Measurements from ENCODE around the gene DDX52.

DDX52 gene

GRCh38 chr17:37567538-37567937, 75.7 kb downstream of the DDX52 start:
- TF ChIP-seq, protein P1, sequence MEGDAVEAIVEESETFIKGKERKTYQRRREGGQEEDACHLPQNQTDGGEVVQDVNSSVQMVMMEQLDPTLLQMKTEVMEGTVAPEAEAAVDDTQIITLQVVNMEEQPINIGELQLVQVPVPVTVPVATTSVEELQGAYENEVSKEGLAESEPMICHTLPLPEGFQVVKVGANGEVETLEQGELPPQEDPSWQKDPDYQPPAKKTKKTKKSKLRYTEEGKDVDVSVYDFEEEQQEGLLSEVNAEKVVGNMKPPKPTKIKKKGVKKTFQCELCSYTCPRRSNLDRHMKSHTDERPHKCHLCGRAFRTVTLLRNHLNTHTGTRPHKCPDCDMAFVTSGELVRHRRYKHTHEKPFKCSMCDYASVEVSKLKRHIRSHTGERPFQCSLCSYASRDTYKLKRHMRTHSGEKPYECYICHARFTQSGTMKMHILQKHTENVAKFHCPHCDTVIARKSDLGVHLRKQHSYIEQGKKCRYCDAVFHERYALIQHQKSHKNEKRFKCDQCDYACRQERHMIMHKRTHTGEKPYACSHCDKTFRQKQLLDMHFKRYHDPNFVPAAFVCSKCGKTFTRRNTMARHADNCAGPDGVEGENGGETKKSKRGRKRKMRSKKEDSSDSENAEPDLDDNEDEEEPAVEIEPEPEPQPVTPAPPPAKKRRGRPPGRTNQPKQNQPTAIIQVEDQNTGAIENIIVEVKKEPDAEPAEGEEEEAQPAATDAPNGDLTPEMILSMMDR (IDR thresholded peaks at IDR 0.05; ENCODE audit: insufficient read depth, low read depth, low read length, missing control alignments), result no peak
- DNase-seq (ENCODE audit: low read depth), result no peak
- no peak overlapping the region for H3K4me3 ChIP-seq (ENCODE audit: low read length)

DNA sequence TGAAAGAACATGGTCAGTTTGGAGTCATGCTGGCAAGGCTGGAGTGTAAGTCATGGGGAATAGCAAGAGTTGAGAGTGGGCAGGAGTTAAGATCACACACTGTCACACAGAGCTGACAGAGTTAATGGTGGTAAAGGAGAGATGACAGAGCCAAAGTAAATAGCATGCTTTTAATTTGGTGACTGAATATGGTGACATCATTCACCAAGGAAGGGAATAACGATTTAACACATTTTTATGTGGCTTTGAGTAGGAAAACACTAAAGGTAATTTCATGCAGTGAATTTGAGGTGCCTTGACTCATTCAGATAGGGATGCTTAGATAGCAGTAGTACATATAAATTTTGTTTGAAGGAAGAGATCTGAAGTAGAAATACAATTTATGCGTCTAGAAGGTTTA, 76.1 kb downstream of the DDX52 start:
- TF ChIP-seq, protein P1 (IDR thresholded peaks at IDR 0.05; ENCODE audit: insufficient read depth, low read depth, low read length, missing control alignments), result no peak
- no peak for DNase-seq (ENCODE audit: low read depth)
- no peak overlapping the region for H3K4me3 ChIP-seq (ENCODE audit: low read length)

GRCh38 chr17:37564252-37564651, 79.0 kb downstream of the DDX52 start:
- TF ChIP-seq, protein P1 (IDR thresholded peaks at IDR 0.05; ENCODE audit: insufficient read depth, low read depth, low read length, missing control alignments), result no peak
- DNase-seq (ENCODE audit: low read depth), result no peak
- no peak overlapping the region for H3K4me3 ChIP-seq (ENCODE audit: low read length)

DNA sequence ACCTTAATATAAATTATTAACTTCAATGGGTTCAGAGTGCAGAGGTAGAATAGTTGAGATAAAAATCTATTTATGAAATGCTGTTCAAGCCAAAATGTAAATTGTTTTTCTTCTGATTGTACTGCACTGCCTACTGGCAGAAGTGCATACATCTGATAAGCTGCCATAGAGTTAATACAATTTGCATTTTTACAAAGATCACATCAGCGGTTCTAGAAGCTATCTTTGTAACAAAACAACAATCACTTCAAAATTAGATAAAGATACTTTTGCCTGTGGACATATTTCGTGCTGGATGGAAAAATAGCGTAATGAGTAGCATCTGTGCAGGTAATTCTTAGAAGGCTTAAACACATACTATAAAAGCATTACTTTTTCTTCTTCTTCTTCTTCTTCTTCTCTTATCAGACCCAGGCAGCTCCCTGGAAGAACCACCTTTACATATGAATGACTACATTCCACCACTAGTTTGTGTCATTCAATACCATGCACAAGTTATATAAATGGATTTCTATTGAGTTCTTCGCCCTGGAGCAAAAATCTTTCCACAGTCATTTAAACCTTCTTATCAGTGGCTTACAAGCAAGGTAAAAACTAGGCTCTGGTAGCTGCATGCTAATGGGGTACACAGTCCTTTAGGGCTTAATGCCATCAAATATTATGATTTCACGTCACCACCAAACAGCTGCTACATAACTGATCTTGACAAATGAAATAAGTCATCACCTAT, 81.1 kb downstream of the DDX52 start:
- TF ChIP-seq, protein P1 (IDR thresholded peaks at IDR 0.05; ENCODE audit: insufficient read depth, low read depth, low read length, missing control alignments), result no peak
- no peak for DNase-seq (ENCODE audit: low read depth)
- no peak overlapping the region for H3K4me3 ChIP-seq (ENCODE audit: low read length)
